SW480 (cell line): ENCODE measurements around the gene SHC2.

ENCODE experiments used
- DNase-seq: peaks from one replicate; pipeline ENCODE4 v3.0.0-alpha.2; 2016; ENCODE audit warnings: low spot score

Gene SHC2

DNA sequence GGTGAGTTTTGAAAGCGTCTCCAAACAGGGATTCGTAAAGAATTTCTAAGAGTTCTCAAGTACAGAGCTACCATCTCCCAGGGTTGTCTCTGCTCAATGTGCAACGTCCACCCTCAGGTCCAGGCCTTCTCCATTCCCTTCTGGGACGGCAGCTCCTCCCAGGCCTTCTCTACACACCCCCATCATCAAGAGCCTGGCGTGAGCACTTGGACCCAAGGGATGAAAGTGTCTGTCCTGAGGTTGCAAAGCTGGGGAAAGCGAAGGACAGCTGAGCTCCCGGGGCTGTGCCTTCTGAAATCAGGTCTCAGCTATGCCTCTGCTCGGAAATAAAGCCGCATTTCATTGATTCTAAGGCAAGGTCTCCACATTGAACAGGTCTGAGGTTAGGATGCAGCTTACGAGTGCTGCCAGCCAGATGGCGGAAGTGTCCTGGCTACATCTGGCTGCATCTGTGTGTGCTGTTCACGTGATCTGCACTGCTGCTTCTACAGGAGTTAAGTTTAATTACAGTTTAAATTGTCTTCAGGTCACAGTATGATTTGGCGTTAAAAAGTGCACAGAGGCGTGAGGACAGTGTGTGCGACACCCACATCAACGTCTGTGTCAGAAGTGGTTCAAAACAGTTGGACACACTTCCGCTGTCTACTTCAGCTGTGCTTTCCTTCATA is 89.2 kb downstream of the SHC2 start:
- no peak for DNase-seq

DNA sequence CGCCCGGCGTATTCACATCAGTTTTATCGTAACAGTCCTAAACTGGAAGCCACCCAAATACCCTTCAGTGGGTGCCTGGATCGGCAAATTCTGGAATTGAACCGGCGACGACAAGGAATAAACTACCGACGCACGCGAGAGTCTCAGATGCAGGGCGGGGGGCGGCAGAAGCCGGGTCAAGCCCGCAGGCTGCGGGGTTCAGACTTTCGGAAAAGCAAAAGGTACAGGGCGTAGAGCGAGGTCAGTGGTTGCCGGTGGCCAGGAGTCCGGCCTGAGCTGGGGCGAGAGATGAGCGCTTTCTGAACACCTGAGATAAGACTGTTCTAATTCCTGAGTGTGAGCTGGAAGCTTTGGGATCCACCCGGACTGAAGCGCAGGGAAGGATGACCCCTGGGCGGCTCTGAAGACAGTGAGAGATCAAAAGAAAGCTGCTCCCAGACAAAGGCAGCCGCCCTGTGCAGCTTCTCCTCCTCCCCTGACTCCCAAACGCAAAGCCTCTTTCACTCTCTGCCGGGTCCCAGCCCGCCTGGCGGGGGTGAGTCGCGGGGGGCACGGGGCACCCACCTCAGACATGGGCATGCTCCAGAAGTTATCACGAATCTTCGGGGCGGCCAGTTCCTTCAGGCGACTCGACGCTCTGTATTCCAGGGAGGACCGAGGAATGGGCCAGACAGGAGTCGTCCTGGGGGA is 90.0 kb downstream of the SHC2 start:
- no peak for DNase-seq

DNA sequence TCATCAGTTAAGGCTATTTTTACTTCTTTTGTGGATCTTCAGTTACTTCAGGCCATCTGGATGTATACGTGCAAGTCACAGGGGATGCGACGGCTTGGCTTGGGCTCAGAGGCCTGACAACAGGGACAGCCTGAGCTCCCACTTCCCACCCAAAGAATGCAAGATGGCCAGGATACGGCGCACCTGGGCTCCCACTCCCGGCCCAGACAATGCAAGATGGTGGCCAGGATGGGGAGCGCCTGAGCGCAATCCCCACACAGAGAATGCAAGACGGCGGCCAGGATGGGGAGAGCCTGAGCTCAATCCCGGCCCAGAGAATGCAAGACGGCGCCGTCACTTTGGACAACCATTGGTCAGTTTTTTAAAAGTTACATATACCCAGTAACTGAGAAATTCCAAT is 91.0 kb downstream of the SHC2 start:
- DNase-seq: no peak

DNA sequence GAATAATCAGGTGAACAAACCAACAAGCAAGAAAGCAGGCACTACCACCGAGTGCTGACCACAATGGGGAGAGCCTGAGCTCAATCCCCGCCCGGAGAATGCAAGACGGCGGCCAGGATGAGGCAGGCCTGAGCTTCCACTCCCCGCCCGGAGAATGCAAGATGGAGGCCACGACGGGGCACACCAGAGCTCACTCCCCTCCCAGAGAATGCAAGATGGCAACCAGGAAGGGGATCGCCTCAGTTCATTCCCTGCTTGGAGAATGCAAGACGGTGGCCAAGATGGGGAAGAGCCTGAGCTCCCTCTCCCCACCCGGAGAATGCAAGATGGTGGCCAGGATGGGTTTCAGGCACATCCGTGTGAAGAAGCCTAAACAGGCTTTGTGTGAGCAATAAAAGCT is 91.6 kb downstream of the SHC2 start:
- DNase-seq: no peak

DNA sequence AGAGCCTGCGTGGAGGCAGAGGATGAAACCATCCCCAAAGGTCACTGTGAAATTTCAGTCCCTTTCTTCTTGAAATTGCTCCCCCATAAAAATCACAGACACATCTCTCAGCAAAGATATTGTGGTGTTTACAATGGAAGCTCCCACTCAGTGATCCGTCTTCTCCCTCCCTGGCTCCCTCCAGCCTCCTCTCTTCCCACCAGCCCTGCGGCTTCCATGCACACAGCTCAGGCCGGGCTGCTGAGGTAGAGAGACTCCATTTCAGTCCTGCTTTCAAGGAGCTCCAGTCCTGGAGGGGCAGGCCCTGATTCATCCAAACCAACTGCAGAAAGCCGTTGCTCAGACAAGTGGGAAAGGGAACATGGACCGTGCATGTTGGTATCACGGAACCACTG is 92.2 kb downstream of the SHC2 start:
- no peak for DNase-seq

DNA sequence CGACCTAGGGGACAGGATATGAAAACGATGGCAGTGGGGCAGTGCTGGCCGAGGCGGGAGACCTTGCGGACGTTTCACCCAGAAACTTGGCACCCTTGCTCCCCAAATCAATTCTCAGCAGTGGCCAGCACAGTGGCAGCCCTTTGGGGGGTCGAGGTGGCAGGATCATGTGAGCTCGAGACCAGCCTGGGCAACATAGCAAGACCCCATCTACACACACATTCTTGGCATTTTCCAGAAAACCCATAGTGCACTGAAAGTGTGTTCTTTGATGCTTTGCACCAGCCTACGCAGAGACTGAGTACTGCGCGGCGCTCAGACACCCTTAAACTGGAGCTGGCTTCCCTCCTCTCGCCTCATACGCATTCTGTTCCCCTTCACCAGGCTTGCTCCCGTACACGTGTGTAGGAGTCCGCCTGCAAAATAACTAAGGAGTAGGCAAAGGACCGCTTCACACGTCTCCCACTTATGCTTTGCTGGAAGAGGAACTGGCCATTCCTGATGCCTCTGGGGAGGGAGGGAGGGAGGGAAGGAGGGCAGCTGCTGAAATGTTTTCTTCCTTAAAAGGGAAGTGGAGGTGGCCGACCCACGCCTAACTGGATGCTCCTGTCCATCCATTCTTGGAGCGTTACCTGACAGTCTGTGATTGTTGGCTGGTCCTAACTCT is 92.7 kb downstream of the SHC2 start:
- no peak for DNase-seq

DNA sequence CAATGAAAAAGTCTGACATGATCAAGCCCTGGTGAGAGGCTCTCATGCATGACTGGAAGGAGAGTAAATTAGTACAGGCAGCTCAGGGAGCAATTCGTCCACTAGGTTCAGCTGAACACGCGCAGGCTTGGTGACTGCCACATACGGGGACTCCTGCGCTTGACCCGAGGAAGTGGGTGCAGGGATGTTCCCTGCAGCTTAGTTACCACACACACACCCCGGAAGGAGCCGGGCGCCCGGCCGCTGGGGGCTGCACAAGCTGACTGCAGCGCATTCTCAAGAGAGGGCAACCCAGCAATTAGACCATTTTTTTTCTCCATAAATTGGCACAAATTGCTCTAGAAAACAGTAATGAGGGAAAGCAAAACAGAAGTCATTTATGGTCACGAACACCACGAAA is 93.3 kb downstream of the SHC2 start:
- no peak for DNase-seq

DNA sequence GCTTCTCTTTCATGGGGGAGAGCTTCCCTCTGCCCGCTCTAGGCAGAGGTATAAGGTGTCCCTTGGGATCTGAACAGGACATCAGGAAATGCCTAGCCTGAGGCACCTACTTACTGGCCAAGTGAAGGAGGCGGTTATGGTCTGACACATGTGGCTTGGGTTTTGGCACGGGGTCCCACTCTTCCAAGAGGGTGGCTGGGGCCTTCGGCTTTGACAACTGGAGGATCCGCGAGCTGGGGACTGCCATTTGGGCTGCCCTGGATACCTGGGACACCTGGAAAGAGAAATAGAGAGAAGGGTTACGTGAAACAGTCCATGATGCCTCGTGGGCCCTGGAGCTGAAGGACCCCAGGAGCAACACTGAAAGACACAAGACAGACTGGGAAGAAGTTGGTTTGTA is 93.9 kb downstream of the SHC2 start:
- DNase-seq: no peak
